HepG2 (cell line): ENCODE data around the gene RASAL3. TPM values are rescaled to one million over a fixed set of nuclear protein-coding genes. Genes with fewer than 3 reads are reported as not detected.
A peak's percentile ranks its signal among the peaks of the same experiment; 100 is the strongest.

Experiments
- ATAC-seq: fragments of 200-7000 bp; cut with Tn5 transposase; 3 replicates; pipeline ENCODE4 v1.9.1; 2020; ENCODE audit warnings: mild to moderate bottlenecking, moderate library complexity
- BruUV-seq: library from RNA; stranded (reverse); fragments of 400-500 nt; replicated peaks from 2 replicates; lab custom pipeline; 2021; lab: Mats Ljungman, UMichigan
- CTCF ChIA-PET: fragments of 300-600 bp; formaldehyde crosslinking; extraction: SDS; loops from one replicate; lab custom pipeline; 2021; ENCODE audit warnings: low total read pairs, inconsistent platforms, low intra/inter-chr PET ratio; lab: Yijun Ruan, JAX
- POLR2A ChIA-PET: fragments of 350-600 bp; sonication (Branson Sonifier 250); formaldehyde crosslinking; loops from one replicate; lab custom pipeline; 2020; ENCODE audit warnings: antibody characterized with exemption, inconsistent platforms; lab: Yijun Ruan, JAX
- DNase-seq: peaks from one replicate; pipeline ENCODE4 v3.0.0-alpha.2; 2015; ENCODE audit warnings: low spot score
- FAIRE-seq: peaks from 3 replicates; lab custom pipeline; 2011; peaks lifted over from hg19 to GRCh38; lab: Jason Lieb, UNC
- H2AFZ ChIP-seq: one replicate; pipeline ENCODE4 v1.6.1; 2011; ENCODE audit warnings: low read length, inconsistent platforms
- H3K27ac ChIP-seq: fragments of 300-600 bp; 3 replicates; pipeline ENCODE4 v1.8.0; 2011; ENCODE audit warnings: mixed run types, mild to moderate bottlenecking, mixed read lengths, low read length, inconsistent platforms; ENCODE audit not compliant: insufficient read depth; ENCODE audit errors: extremely low read length
- H3K27me3 ChIP-seq, 2 experiments: fragments of 200-600 bp in 1 of 2; 2 replicates in 1 of 2; 3 replicates in 1 of 2; pipeline versions ENCODE4 v1.6.0 to v1.8.0; 2011; ENCODE audit warnings: low read length in 2 of 2, mild to moderate bottlenecking in 2 of 2, moderate library complexity in 2 of 2, inconsistent platforms in 1 of 2; ENCODE audit not compliant: insufficient read depth in 2 of 2, control insufficient read depth in 1 of 2
- H3K36me3 ChIP-seq, 2 experiments: fragments of 200-600 bp in 1 of 2; replicated peaks in 1 of 2; 2 replicates in 1 of 2; 3 replicates in 1 of 2; pipeline versions ENCODE4 v1.5.1 to v1.8.0; 2011; ENCODE audit warnings: low read length in 2 of 2, inconsistent platforms in 1 of 2; ENCODE audit not compliant: insufficient read depth in 2 of 2, control insufficient read depth in 1 of 2
- H3K4me1 ChIP-seq: 2 replicates; pipeline ENCODE4 v1.5.1; 2012; ENCODE audit warnings: low read length, inconsistent platforms; ENCODE audit not compliant: insufficient read depth
- H3K4me2 ChIP-seq: 2 replicates; pipeline ENCODE4 v1.6.0; 2011; ENCODE audit warnings: low read depth, low read length, inconsistent platforms
- H3K4me3 ChIP-seq, 3 experiments: fragments of 200-600 bp in 1 of 3; sonication (generic), shearing (Covaris generic) in 1 of 3; replicated peaks in 1 of 3; 2 replicates each; pipeline ENCODE4 v1.5.1; 2011 to 2016; ENCODE audit warnings: low read length in 3 of 3, inconsistent platforms in 2 of 3, low read depth in 2 of 3, mild to moderate bottlenecking in 2 of 3, control low read depth in 1 of 3, mixed read lengths in 1 of 3; ENCODE audit not compliant: insufficient read depth in 1 of 3
- H3K79me2 ChIP-seq: one replicate; pipeline ENCODE4 v1.6.1; 2011; ENCODE audit warnings: low read length, inconsistent platforms; ENCODE audit not compliant: insufficient read depth
- H3K9ac ChIP-seq: 2 replicates; pipeline ENCODE4 v1.6.0; 2011; ENCODE audit warnings: mild to moderate bottlenecking, low read depth, low read length, inconsistent platforms; ENCODE audit not compliant: insufficient read depth
- H3K9me3 ChIP-seq: 2 replicates; pipeline ENCODE4 v1.5.1; 2012; ENCODE audit warnings: mild to moderate bottlenecking, low read length
- H4K20me1 ChIP-seq: 2 replicates; pipeline ENCODE4 v1.6.0; 2011; ENCODE audit warnings: inconsistent platforms, mild to moderate bottlenecking, low read length, moderate library complexity; ENCODE audit not compliant: insufficient read depth
- CCAR2 ChIP-seq: fragments of 200-400 bp; formaldehyde crosslinking; optimal IDR thresholded peaks from 2 replicates; pipeline ENCODE3; 2018; ENCODE audit warnings: low read depth, mild to moderate bottlenecking, low read length, moderate library complexity
- CREM ChIP-seq, 2 experiments: sonication (generic) in 1 of 2; formaldehyde crosslinking in 1 of 2; IDR thresholded peaks; 2 replicates each; pipeline versions ENCODE4 v1.4.0 to v1.6.1; 2016 to 2020; ENCODE audit warnings: antibody characterized with exemption in 1 of 2, mild to moderate bottlenecking in 1 of 2, missing genetic modification reagents in 1 of 2
- GTF3A ChIP-seq: sonication (generic); formaldehyde crosslinking; conservative IDR thresholded peaks from 2 replicates; pipeline ENCODE4 v1.4.0; 2020; ENCODE audit warnings: mild to moderate bottlenecking, missing genetic modification reagents
- MTF2 ChIP-seq: sonication (generic); formaldehyde crosslinking; IDR thresholded peaks from 2 replicates; pipeline ENCODE4 v1.5.0; 2020; ENCODE audit warnings: missing genetic modification reagents, borderline replicate concordance
- PITX1 ChIP-seq: sonication (generic); formaldehyde crosslinking; IDR thresholded peaks from 2 replicates; pipeline ENCODE4 v1.5.1; 2020; ENCODE audit warnings: mild to moderate bottlenecking, missing genetic modification reagents
- SSRP1 ChIP-seq: IDR thresholded peaks from 2 replicates; pipeline ENCODE4 v1.6.1; 2016; ENCODE audit warnings: control low read depth
- ZMAT3 ChIP-seq: sonication (generic); formaldehyde crosslinking; conservative IDR thresholded peaks from 2 replicates; pipeline ENCODE4 v1.7.0; 2021; ENCODE audit warnings: missing genetic modification reagents
- ZNF20 ChIP-seq: sonication (generic); formaldehyde crosslinking; IDR thresholded peaks from 2 replicates; pipeline ENCODE4 v1.4.0; 2020; ENCODE audit warnings: mild to moderate bottlenecking, moderate library complexity, missing genetic modification reagents
- ZNF251 ChIP-seq: sonication (generic); formaldehyde crosslinking; IDR thresholded peaks from 2 replicates; pipeline ENCODE4 v1.9.0; 2021; ENCODE audit warnings: mild to moderate bottlenecking, missing genetic modification reagents
- ZSCAN31 ChIP-seq: sonication (generic); formaldehyde crosslinking; IDR thresholded peaks from 2 replicates; pipeline ENCODE4 v1.5.0; 2020; ENCODE audit warnings: low read depth, mild to moderate bottlenecking, missing genetic modification reagents
- WGBS: methylation state at CpG from one replicate; pipeline ENCODE4 v1.1.6; 2017; ENCODE audit warnings: low lambda C conversion rate; 5-methylcytosine and 5-hydroxymethylcytosine counted together
- in situ Hi-C: cut with HindIII; loops from 2 replicates; pipeline ENCODE4 v1.10.0; 2017; ENCODE audit warnings: low pct_unique_long_range_greater_than_20kb; ENCODE audit not compliant: extremely low pct_ligation_motif_present
- intact Hi-C: fragments of 100-400 bp; cut with micrococcal nuclease; formaldehyde crosslinking; loops from one replicate; pipeline ENCODE4 v1.10.0; 2022; ENCODE audit not compliant: unreplicated experiment
- polyA plus RNA-seq, 8 experiments: library from polyadenylated mRNA; depleted of rRNA in 3 of 8; stranded (reverse) in 7 of 8; unstranded in 1 of 8; fragments of >200 nt; fragmentation: Illumina TruSeq in 4 of 8; extraction: Trizol in 4 of 8; gene quantifications; 2 replicates each; pipeline versions ENCODE4 v1.2.1 to v1.2.3, GENCODE V29; 2011 to 2016; ENCODE audit warnings: low read depth in 4 of 8, missing spikeins in 1 of 8, mixed read lengths in 1 of 8; ENCODE audit not compliant: insufficient read depth in 1 of 8
- total RNA-seq, 5 experiments: library from RNA; depleted of rRNA; stranded (reverse); fragments of >200 nt; fragmentation: Illumina TruSeq; extraction: Trizol; gene quantifications; 2 replicates each; pipeline ENCODE4 v1.2.3, GENCODE V29; 2016; ENCODE audit warnings: low read depth in 1 of 5

The RASAL3 gene
- total and polyA plus RNA-seq, 2 of the 13 experiments (the other 11 are each of a cell fraction or from before 2014, with no cell fraction given), result not detected

DNA sequence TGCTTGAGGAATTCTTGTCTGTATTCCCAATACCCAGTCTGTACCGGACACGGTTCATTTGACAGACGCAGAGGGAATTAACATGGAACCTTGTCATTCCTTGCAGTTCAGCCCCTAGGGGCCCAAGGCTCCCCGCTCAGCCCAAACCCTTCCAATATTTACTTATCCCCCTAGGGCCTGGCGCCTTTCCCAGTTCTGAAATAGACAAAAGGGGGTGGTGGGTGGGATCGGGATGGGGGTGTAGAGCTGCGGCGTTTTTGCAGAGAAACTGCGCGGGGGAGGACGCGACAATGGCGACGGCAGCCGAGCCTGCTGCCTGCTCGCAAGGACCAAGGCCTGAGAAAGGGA lies 46.1 kb downstream of the RASAL3 start:
- Histone ChIP-seq H3K27me3 (no peaks in the 10 kb centered on the region; a peak in 1 of 5 replicates), H2AFZ (no peak overlapping the region), H3K36me3 (peaks cover 5 to 6% of the 10 kb centered on the region in 2 experiments; a peak in 3 of 5 replicates), H3K27ac (peak overlapping the region; percentile 81), H3K4me1 (peaks cover 40% of the 10 kb centered on the region), H3K9me3 (no peaks in the 10 kb centered on the region; the same call in 1 of the 2 replicates), H3K4me2 (peak overlapping the region; percentile 90), H3K79me2 (peaks cover 51% of the 10 kb centered on the region), H3K9ac (peak overlapping the region; percentile 98)
- DNase-seq (no peak), ATAC-seq (peak; percentile 4; the same call in 2 of the 3 replicates), FAIRE-seq (no peak)
- 3% methylated on average over 16 of the region's 16 CpGs for WGBS
- ChIA-PET POLR2A (interaction anchor here (0.6 to 4.0 kb wide), 18 partner anchors 8 to 259 kb away, joined by 3 to 67 read pairs (median 6); partner anchors contain the start of genes AKAP8 and PGLYRP2), CTCF (interaction anchor here (3.0 kb wide), 1 partner anchor 138 kb away, joined by 35 read pairs; no protein-coding TSS in a partner anchor)
- in situ Hi-C loops, result no loop called here
- intact Hi-C loops, result loop anchor here (5.0 kb wide), 1 partner anchor 156 kb away; no protein-coding TSS in a partner anchor
- TF ChIP-seq SSRP1 (CRISPR knock-in tag), result 0 out of 2 replicates have a peak, but pooled peaks have one; percentile 54
- TF ChIP-seq ZSCAN31 (CRISPR knock-in tag), result peak; percentile 26
- TF ChIP-seq ZMAT3, result 0 out of 2 replicates have a peak, but pooled peaks have one; percentile 70
- no peak for TF ChIP-seq CCAR2
- TF ChIP-seq MTF2, result 0 out of 2 replicates have a peak, but pooled peaks have one; percentile 48
- peak; percentile 38; the same call in 1 of the 2 replicates for TF ChIP-seq PITX1 (CRISPR knock-in tag)
- no peak for TF ChIP-seq ZNF251 (CRISPR knock-in tag)
- no peak for TF ChIP-seq CREM (IDR thresholded peaks at IDR 0.05)
- TF ChIP-seq CREM (CRISPR knock-in tag; IDR thresholded peaks at IDR 0.05), result 0 out of 2 replicates have a peak, but pooled peaks have one; percentile 17
- no peak for TF ChIP-seq GTF3A (CRISPR knock-in tag)
- 0 out of 2 replicates have a peak, but pooled peaks have one; percentile 64 for TF ChIP-seq ZNF20 (CRISPR knock-in tag)
- TF ChIP-seq, all 625 proteins: peak for 7
- Histone ChIP-seq H3K4me3 (peak overlapping the region; percentile 84 to 97 (median 85)), H4K20me1 (peaks cover 19% of the 10 kb centered on the region)
- no TSS peak for BruUV-seq
